K562 (cell line): ENCODE data around the gene SRGN. TPM values are rescaled to one million over a fixed set of nuclear protein-coding genes. Genes with fewer than 3 reads are reported as not detected.
A peak's percentile ranks its signal among the peaks of the same experiment; 100 is the strongest.

ENCODE experiments used
- ATAC-seq: fragments of 200-7000 bp; cut with Tn5 transposase; 3 replicates; pipeline ENCODE4 v1.9.1; 2020; ENCODE audit warnings: moderate library complexity
- BruUV-seq: library from RNA; stranded (reverse); fragments of 400-500 nt; replicated peaks from 2 replicates; lab custom pipeline; 2021; lab: Mats Ljungman, UMichigan
- CTCF ChIA-PET: fragments of 300-600 bp; formaldehyde crosslinking; extraction: SDS; loops from one replicate; lab custom pipeline; 2021; ENCODE audit warnings: low intra/inter-chr PET ratio; lab: Yijun Ruan, JAX
- POLR2A ChIA-PET: fragments of 300-600, 350-650 bp; sonication (Branson Sonifier 250); formaldehyde crosslinking; extraction: SDS; loops from one replicate; lab custom pipeline; 2021; ENCODE audit warnings: antibody characterized with exemption, inconsistent platforms; lab: Yijun Ruan, JAX
- DNase-seq, 4 experiments: peaks; one replicate each; pipeline versions ENCODE4 v3.0.0 to v3.0.0-alpha.2; 2011 to 2018; ENCODE audit warnings: low spot score in 3 of 4, mixed read lengths in 3 of 4; ENCODE audit errors: extremely low read depth in 1 of 4
- FAIRE-seq: peaks from 2 replicates; lab custom pipeline; 2011; peaks lifted over from hg19 to GRCh38; lab: Jason Lieb, UNC
- H2AFZ ChIP-seq: 2 replicates; pipeline ENCODE4 v1.6.0; 2011; ENCODE audit warnings: low read depth, low read length, control low read depth, inconsistent platforms
- H3K27ac ChIP-seq: fragments of 200-600 bp; 3 replicates; pipeline ENCODE4 v1.8.0; 2011; ENCODE audit warnings: low read depth, mild to moderate bottlenecking, control low read depth, inconsistent platforms, low read length, moderate library complexity, mixed read lengths; ENCODE audit errors: extremely low read depth
- H3K27me3 ChIP-seq, 2 experiments: fragments of 300-600 bp in 1 of 2; 2 replicates in 1 of 2; 3 replicates in 1 of 2; pipeline versions ENCODE4 v1.6.0 to v1.8.0; 2011; ENCODE audit warnings: inconsistent platforms in 2 of 2, low read length in 2 of 2, mild to moderate bottlenecking in 1 of 2, mixed read lengths in 1 of 2, moderate library complexity in 1 of 2; ENCODE audit not compliant: control insufficient read depth in 2 of 2, insufficient read depth in 2 of 2
- H3K36me3 ChIP-seq: fragments of 300-600 bp; 3 replicates; pipeline ENCODE4 v1.8.0; 2011; ENCODE audit warnings: mild to moderate bottlenecking, low read length, inconsistent platforms; ENCODE audit not compliant: control insufficient read depth, insufficient read depth
- H3K4me1 ChIP-seq, 2 experiments: fragments of 200-600 bp in 1 of 2; replicated peaks in 1 of 2; 2 replicates in 1 of 2; 3 replicates in 1 of 2; pipeline versions ENCODE4 v1.5.1 to v1.8.0; 2011; ENCODE audit warnings: inconsistent platforms in 2 of 2, low read length in 2 of 2, mild to moderate bottlenecking in 1 of 2, mixed read lengths in 1 of 2, moderate library complexity in 1 of 2; ENCODE audit not compliant: control insufficient read depth in 2 of 2, insufficient read depth in 2 of 2
- H3K4me2 ChIP-seq: 2 replicates; pipeline ENCODE4 v1.6.1; 2011; ENCODE audit warnings: low read length, control low read depth, inconsistent platforms, mixed read lengths; ENCODE audit not compliant: insufficient read depth
- H3K4me3 ChIP-seq: fragments of 200-600 bp; sonication (generic), shearing (Covaris generic); 2 replicates; pipeline ENCODE4 v1.5.1; 2016; ENCODE audit warnings: control low read depth, inconsistent platforms
- H3K79me2 ChIP-seq: fragments of 200-600 bp; 3 replicates; pipeline ENCODE4 v1.8.0; 2011; ENCODE audit warnings: low read length, inconsistent platforms; ENCODE audit not compliant: control insufficient read depth, insufficient read depth
- H3K9ac ChIP-seq, 2 experiments: 2 replicates each; pipeline versions ENCODE4 v1.6.0 to v1.6.1; 2011; ENCODE audit warnings: low read depth in 2 of 2, low read length in 2 of 2, control low read depth in 1 of 2, inconsistent platforms in 1 of 2, mild to moderate bottlenecking in 1 of 2, mixed read lengths in 1 of 2; ENCODE audit not compliant: insufficient read depth in 1 of 2
- H3K9me1 ChIP-seq: one replicate; pipeline ENCODE4 v1.6.0; 2011; ENCODE audit warnings: inconsistent platforms, mild to moderate bottlenecking, low read length, moderate library complexity; ENCODE audit not compliant: control insufficient read depth, insufficient read depth
- H3K9me3 ChIP-seq: replicated peaks from 2 replicates; pipeline ENCODE4 v1.5.1; 2011; ENCODE audit warnings: low read depth, low read length, inconsistent platforms; ENCODE audit not compliant: control insufficient read depth, insufficient read depth
- H4K20me1 ChIP-seq: replicated peaks from 2 replicates; pipeline ENCODE4 v1.6.1; 2011; ENCODE audit warnings: low read length, inconsistent platforms, mixed read lengths; ENCODE audit not compliant: control insufficient read depth, insufficient read depth
- ADNP ChIP-seq: fragments of 200-800 bp; sonication (Bioruptor generic); IDR thresholded peaks from 2 replicates; pipeline ENCODE4 v1.6.1; 2016; ENCODE audit warnings: missing genetic modification characterization, missing compliant biosample characterization
- BCOR ChIP-seq: fragments of 450-650 bp; IDR thresholded peaks from 2 replicates; pipeline ENCODE4 v1.6.1; 2016
- CBX3 ChIP-seq, 2 experiments: IDR thresholded peaks; 1 replicate in 1 of 2; 2 replicates in 1 of 2; pipeline ENCODE4 v1.6.1; 2012; ENCODE audit warnings: inconsistent platforms in 2 of 2, low read length in 2 of 2, borderline replicate concordance in 1 of 2, control low read depth in 1 of 2
- CC2D1A ChIP-seq: fragments of 450-650 bp; IDR thresholded peaks from 2 replicates; pipeline ENCODE4 v1.6.1; 2017; ENCODE audit warnings: mild to moderate bottlenecking
- CHD4 ChIP-seq: fragments of 200-600 bp; sonication (generic); IDR thresholded peaks from 3 replicates; pipeline ENCODE4 v1.6.1; 2012; ENCODE audit warnings: low read depth, mild to moderate bottlenecking, mixed read lengths, low read length, inconsistent platforms; ENCODE audit not compliant: insufficient read depth, insufficient replicate concordance, poor library complexity, severe bottlenecking
- ETV1 ChIP-seq: fragments of 450-650 bp; conservative IDR thresholded peaks from 2 replicates; pipeline ENCODE4 v1.6.1; 2016; ENCODE audit warnings: missing genetic modification characterization, control low read depth, low read depth, missing compliant biosample characterization
- HDAC2 ChIP-seq: fragments of 450-650 bp; IDR thresholded peaks from 2 replicates; pipeline ENCODE4 v1.6.1; 2016; ENCODE audit warnings: mild to moderate bottlenecking
- KDM1A ChIP-seq, 2 experiments: fragments of 450-650 bp; IDR thresholded peaks; 2 replicates each; pipeline ENCODE4 v1.6.1; 2016; ENCODE audit warnings: mild to moderate bottlenecking in 2 of 2
- MAFG ChIP-seq: fragments of 450-650 bp; conservative IDR thresholded peaks from 2 replicates; pipeline ENCODE4 v1.6.1; 2016; ENCODE audit warnings: missing genetic modification characterization, missing compliant biosample characterization
- NFIC ChIP-seq: fragments of 450-650 bp; IDR thresholded peaks from 2 replicates; pipeline ENCODE4 v1.6.1; 2017; ENCODE audit warnings: mild to moderate bottlenecking, inconsistent platforms
- PHF20 ChIP-seq: fragments of 450-650 bp; IDR thresholded peaks from 2 replicates; pipeline ENCODE4 v1.6.1; 2018; ENCODE audit not compliant: partially characterized antibody
- POLR2H ChIP-seq: IDR thresholded peaks from 2 replicates; pipeline ENCODE4 v1.6.1; 2016; ENCODE audit warnings: missing genetic modification characterization, low read depth, mild to moderate bottlenecking, control low read depth, missing compliant biosample characterization, moderate library complexity
- PRMT5 ChIP-seq: sonication (generic); formaldehyde crosslinking; IDR thresholded peaks from 2 replicates; pipeline ENCODE4 v1.5.0; 2020; ENCODE audit warnings: missing genetic modification reagents
- RAD21 ChIP-seq, 2 experiments: fragments of 250-450 bp in 1 of 2; fragments of 450-650 bp in 1 of 2; sonication (Bioruptor Pico) in 1 of 2; formaldehyde crosslinking in 1 of 2; IDR thresholded peaks in 1 of 2; conservative IDR thresholded peaks in 1 of 2; 2 replicates each; pipeline versions ENCODE4 v1.4.0 to v1.8.0; 2020 to 2022; ENCODE audit warnings: mild to moderate bottlenecking in 2 of 2, moderate library complexity in 1 of 2
- RBM25 ChIP-seq: fragments of 200-400 bp; formaldehyde crosslinking; IDR thresholded peaks from 2 replicates; pipeline ENCODE4 v1.6.1; 2018; ENCODE audit warnings: low read length, low read depth, moderate library complexity; ENCODE audit not compliant: severe bottlenecking
- RCOR1 ChIP-seq, 2 experiments: IDR thresholded peaks; 2 replicates each; pipeline ENCODE4 v1.6.1; 2012; ENCODE audit warnings: low read depth in 2 of 2, low read length in 2 of 2, borderline replicate concordance in 1 of 2, improper control_type of control experiment in 1 of 2
- RFX1 ChIP-seq: fragments of 450-650 bp; IDR thresholded peaks from 2 replicates; pipeline ENCODE4 v1.6.1; 2016; ENCODE audit warnings: mild to moderate bottlenecking, moderate library complexity
- ZNF121 ChIP-seq: sonication (generic); formaldehyde crosslinking; conservative IDR thresholded peaks from 2 replicates; pipeline ENCODE4 v1.8.0; 2022; ENCODE audit warnings: missing genetic modification reagents
- WGBS: fragments of 100-300 bp; shearing (Covaris generic); methylation state at CpG from one replicate; pipeline ENCODE4 v1.1.6; 2016; ENCODE audit warnings: low coverage, mixed read lengths; ENCODE audit not compliant: insufficient coverage; ENCODE audit errors: missing lambda C conversion rate; 5-methylcytosine and 5-hydroxymethylcytosine counted together
- in situ Hi-C: fragments of 300-500 bp; cut with MboI; formaldehyde crosslinking; loops from 4 replicates; pipeline ENCODE4 v1.15.0; 2018; ENCODE audit warnings: inconsistent platforms, mixed read lengths
- intact Hi-C: fragments of 100-400 bp; cut with micrococcal nuclease; formaldehyde crosslinking; loops from 2 replicates; pipeline ENCODE4 v1.14.2; 2022
- polyA plus RNA-seq, 8 experiments: library from polyadenylated mRNA; depleted of rRNA in 4 of 8; stranded (reverse) in 5 of 8; unstranded in 3 of 8; fragments of >200 nt; fragmentation: Nextera tagmentation in 2 of 8; fragmentation: Illumina TruSeq in 1 of 8; extraction: Ambion mirVana in 2 of 8; extraction: Trizol in 1 of 8; gene quantifications; 2 replicates each; pipeline versions ENCODE4 v1.2.1 to v1.2.3, GENCODE V29; 2011 to 2014; ENCODE audit warnings: inconsistent platforms in 1 of 8, missing spikeins in 1 of 8
- total RNA-seq, 7 experiments: library from RNA; depleted of rRNA in 6 of 7; stranded (reverse); fragments of >200 nt in 6 of 7; fragmentation: Illumina TruSeq in 2 of 7; extraction: Trizol in 2 of 7; gene quantifications; 2 replicates each; pipeline versions ENCODE4 v1.2.1 to v1.2.3, GENCODE V29; 2011 to 2021; ENCODE audit warnings: low replicate concordance in 1 of 7
- TF ChIP-seq, protein P1 (sequence below), 3 experiments: IDR thresholded peaks in 2 of 3; conservative IDR thresholded peaks in 1 of 3; 2 replicates each; pipeline ENCODE4 v1.5.1; 2011 to 2012; ENCODE audit warnings: low read length in 3 of 3, mild to moderate bottlenecking in 3 of 3, control low read depth in 2 of 3, improper control_type of control experiment in 1 of 3, inconsistent platforms in 1 of 3, low read depth in 1 of 3, mixed read lengths in 1 of 3, moderate library complexity in 1 of 3; ENCODE audit not compliant: insufficient read depth in 2 of 3
- TF ChIP-seq, protein P2 (sequence below): fragments of 450-650 bp; IDR thresholded peaks from 2 replicates; pipeline ENCODE4 v1.6.1; 2016; ENCODE audit warnings: borderline replicate concordance

The SRGN gene
- total and polyA plus RNA-seq, 9 of the 15 experiments (the other 6 are each of a cell fraction or from before 2014, with no cell fraction given): 136 to 304 (median 180) TPM

GRCh38 chr10:69093933-69094332, 6.0 kb downstream of the SRGN start:
- BruUV-seq: no TSS peak
- peaks cover 74% of the 10 kb centered on the region for H3K79me2 ChIP-seq
- FAIRE-seq: no peak
- peak; percentile 96 for TF ChIP-seq RBM25
- TF ChIP-seq CBX3 (IDR thresholded peaks at IDR 0.05; ENCODE audit: borderline replicate concordance in 1 of 2, low read length in 2 of 2): peak in 1 of 2 experiments; percentile 61; a peak in 1 of 3 replicates
- TF ChIP-seq BCOR: peak; percentile 91
- peak; percentile 39 to 53 for TF ChIP-seq RAD21 (CRISPR knock-in tag; conservative IDR thresholded peaks at IDR 0.05 in 1 of 2, IDR thresholded peaks at IDR 0.05 in 1 of 2)
- TF ChIP-seq HDAC2: peak; percentile 62
- TF ChIP-seq, protein P1, sequence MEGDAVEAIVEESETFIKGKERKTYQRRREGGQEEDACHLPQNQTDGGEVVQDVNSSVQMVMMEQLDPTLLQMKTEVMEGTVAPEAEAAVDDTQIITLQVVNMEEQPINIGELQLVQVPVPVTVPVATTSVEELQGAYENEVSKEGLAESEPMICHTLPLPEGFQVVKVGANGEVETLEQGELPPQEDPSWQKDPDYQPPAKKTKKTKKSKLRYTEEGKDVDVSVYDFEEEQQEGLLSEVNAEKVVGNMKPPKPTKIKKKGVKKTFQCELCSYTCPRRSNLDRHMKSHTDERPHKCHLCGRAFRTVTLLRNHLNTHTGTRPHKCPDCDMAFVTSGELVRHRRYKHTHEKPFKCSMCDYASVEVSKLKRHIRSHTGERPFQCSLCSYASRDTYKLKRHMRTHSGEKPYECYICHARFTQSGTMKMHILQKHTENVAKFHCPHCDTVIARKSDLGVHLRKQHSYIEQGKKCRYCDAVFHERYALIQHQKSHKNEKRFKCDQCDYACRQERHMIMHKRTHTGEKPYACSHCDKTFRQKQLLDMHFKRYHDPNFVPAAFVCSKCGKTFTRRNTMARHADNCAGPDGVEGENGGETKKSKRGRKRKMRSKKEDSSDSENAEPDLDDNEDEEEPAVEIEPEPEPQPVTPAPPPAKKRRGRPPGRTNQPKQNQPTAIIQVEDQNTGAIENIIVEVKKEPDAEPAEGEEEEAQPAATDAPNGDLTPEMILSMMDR (IDR thresholded peaks at IDR 0.05 in 2 of 3, conservative IDR thresholded peaks at IDR 0.05 in 1 of 3; ENCODE audit: insufficient read depth in 2 of 3, low read depth in 1 of 3, low read length in 3 of 3): peak in 2 of 3 experiments; percentile 42 to 50; a peak in 3 of 6 replicates
- no peak for TF ChIP-seq NFIC
- peak; percentile 79 for TF ChIP-seq ZNF121 (CRISPR knock-in tag)
- TF ChIP-seq POLR2H: no peak
- peak; percentile 78 for TF ChIP-seq CHD4
- peak; percentile 11 to 83; a peak in 2 of 4 replicates for TF ChIP-seq RCOR1 (IDR thresholded peaks at IDR 0.05; ENCODE audit: borderline replicate concordance in 1 of 2, low read depth in 2 of 2, low read length in 2 of 2)
- no peak for TF ChIP-seq PRMT5 (CRISPR knock-in tag)
- TF ChIP-seq ETV1 (tag): peak; percentile 75; the same call in 1 of the 2 replicates
- TF ChIP-seq, protein P2, sequence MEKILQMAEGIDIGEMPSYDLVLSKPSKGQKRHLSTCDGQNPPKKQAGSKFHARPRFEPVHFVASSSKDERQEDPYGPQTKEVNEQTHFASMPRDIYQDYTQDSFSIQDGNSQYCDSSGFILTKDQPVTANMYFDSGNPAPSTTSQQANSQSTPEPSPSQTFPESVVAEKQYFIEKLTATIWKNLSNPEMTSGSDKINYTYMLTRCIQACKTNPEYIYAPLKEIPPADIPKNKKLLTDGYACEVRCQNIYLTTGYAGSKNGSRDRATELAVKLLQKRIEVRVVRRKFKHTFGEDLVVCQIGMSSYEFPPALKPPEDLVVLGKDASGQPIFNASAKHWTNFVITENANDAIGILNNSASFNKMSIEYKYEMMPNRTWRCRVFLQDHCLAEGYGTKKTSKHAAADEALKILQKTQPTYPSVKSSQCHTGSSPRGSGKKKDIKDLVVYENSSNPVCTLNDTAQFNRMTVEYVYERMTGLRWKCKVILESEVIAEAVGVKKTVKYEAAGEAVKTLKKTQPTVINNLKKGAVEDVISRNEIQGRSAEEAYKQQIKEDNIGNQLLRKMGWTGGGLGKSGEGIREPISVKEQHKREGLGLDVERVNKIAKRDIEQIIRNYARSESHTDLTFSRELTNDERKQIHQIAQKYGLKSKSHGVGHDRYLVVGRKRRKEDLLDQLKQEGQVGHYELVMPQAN: 0 out of 2 replicates have a peak, but pooled peaks have one; percentile 3
- peak; percentile 14 for TF ChIP-seq PHF20
- TF ChIP-seq MAFG (tag): no peak
- peak; percentile 95 for TF ChIP-seq ADNP
- TF ChIP-seq KDM1A (IDR thresholded peaks at IDR 0.05): peak; percentile 76 to 89
- TF ChIP-seq RFX1: no peak
- TF ChIP-seq CC2D1A: no peak

More at GRCh38 chr10:69093933-69094332, 6.0 kb downstream of the SRGN start:
- CTCF ChIA-PET: interaction anchor here (0.5 to 4.2 kb wide), 15 partner anchors 29 to 414 kb away, joined by 3 to 84 read pairs (median 4); partner anchors contain the start of genes DDX21 and VPS26A
- H3K36me3 ChIP-seq: peaks cover 20% of the 10 kb centered on the region; the same call in 2 of the 3 replicates
- H3K27me3 ChIP-seq: no peaks in the 10 kb centered on the region
- peak; percentile 20; the same call in 2 of the 3 replicates for ATAC-seq
- in situ Hi-C loops: no loop called here
- WGBS: 82% methylated on average over 1 of the region's 1 CpG
- H3K27ac ChIP-seq: no peak overlapping the region
- peak in 3 of 4 experiments; percentile 48 to 61 (median 48) for DNase-seq
- intact Hi-C loops: loop anchor here (1.0 to 5.0 kb wide), 7 partner anchors 29 to 318 kb away; partner anchors contain the start of genes DDX50 and KIFBP
- POLR2A ChIA-PET: interaction anchor here (1.2 to 3.0 kb wide), 6 partner anchors 12 to 125 kb away, joined by 3 to 12 read pairs (median 3); no protein-coding TSS in a partner anchor
- no peak overlapping the region for H3K4me3 ChIP-seq
- no peak overlapping the region for H3K4me2 ChIP-seq
- no peaks in the 10 kb centered on the region for H3K9me3 ChIP-seq
- no peaks in the 10 kb centered on the region for H4K20me1 ChIP-seq
- no peak overlapping the region for H2AFZ ChIP-seq
- H3K4me1 ChIP-seq: peaks cover 0 to 17% of the 10 kb centered on the region in 2 experiments; a peak in 2 of 5 replicates
- H3K9ac ChIP-seq: no peak overlapping the region
- H3K9me1 ChIP-seq: no peaks in the 10 kb centered on the region
